ENCODE results near the gene MRS2. TPM values are rescaled to one million over a fixed set of nuclear protein-coding genes. Genes with fewer than 3 reads are reported as not detected.
"Not testable (repeated sequence)": the region's sequence is repeated elsewhere in the genome, so short reads cannot be mapped to it uniquely, and the experiment has no call there.

The MRS2 gene
- total RNA-seq, 1 experiment from 2014 or later: 26.0 TPM

DNA sequence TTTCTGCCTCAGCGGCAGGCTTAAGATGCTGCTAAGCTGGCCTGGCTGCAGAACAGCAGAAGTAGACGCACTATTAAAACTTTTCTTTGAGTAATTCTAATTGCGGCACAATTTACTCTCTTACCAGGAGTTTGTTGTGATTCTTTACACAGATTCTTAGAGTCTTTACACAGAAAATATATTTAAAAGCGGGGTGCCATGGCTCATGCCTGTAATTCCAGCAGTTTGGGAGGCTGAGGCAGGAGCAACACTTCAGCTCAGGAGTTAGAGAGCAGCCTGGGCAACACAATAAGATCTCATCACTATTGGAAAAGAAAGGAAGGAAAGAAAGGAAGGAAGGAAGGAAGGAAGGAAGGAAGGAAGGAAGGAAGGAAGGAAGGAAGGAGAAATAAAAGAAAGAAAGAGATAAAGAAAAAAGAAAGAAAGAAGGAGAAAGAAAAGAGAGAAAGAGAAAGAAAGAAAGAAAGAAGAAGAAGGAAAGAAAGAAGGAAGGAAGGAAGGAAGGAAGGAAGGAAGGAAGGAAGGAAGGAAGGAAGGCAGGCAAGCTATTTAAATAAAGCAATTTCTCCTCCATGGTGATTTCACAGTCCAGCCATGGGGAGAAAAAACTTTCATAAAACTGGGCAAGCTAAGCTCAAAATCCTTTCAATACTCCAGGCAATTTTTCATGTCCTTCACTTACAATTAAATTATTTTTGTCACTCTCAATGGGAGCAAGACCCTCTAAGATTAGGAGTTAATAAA is 21.1 kb upstream of the MRS2 start:
- peaks cover 7% of the 10 kb centered on the region; the same call in 1 of the 2 replicates for H3K4me1 ChIP-seq (ENCODE audit: control insufficient read depth, insufficient read depth, low read length)
- DNase-seq (ENCODE audit: low read depth, low spot score): no peak
- no peaks in the 10 kb centered on the region for H3K36me3 ChIP-seq (ENCODE audit: control insufficient read depth, insufficient read depth, low read length)
- no peak overlapping the region for H3K4me3 ChIP-seq (ENCODE audit: low read depth in 2 of 2, low read length in 2 of 2)
- no peaks in the 10 kb centered on the region for H3K27me3 ChIP-seq (ENCODE audit: control insufficient read depth, insufficient read depth, low read length)
- ChIA-PET POLR2A (no interaction called here), CTCF (interaction anchor here (0.6 to 0.8 kb wide), 2 partner anchors 24 to 99 kb away, joined by 3 read pairs; partner anchors contain the start of gene DCDC2)
- in situ Hi-C loops (cut with HindIII; ENCODE audit: low pct_unique_long_range_greater_than_20kb, low sequenced_read_pairs): no loop called here
- H3K27ac ChIP-seq (ENCODE audit: low read length): no peak overlapping the region
- BruUV-seq (replicated peaks): no TSS peak
- intact Hi-C loops (cut with micrococcal nuclease; ENCODE audit: unreplicated experiment): no loop called here
- H3K9me3 ChIP-seq (ENCODE audit: control insufficient read depth, insufficient read depth, low read depth, low read length): no peaks in the 10 kb centered on the region
- TF ChIP-seq TCF7L2 (IDR thresholded peaks at IDR 0.05; ENCODE audit: low read depth, low read length): no peak
- TF ChIP-seq, protein P1, sequence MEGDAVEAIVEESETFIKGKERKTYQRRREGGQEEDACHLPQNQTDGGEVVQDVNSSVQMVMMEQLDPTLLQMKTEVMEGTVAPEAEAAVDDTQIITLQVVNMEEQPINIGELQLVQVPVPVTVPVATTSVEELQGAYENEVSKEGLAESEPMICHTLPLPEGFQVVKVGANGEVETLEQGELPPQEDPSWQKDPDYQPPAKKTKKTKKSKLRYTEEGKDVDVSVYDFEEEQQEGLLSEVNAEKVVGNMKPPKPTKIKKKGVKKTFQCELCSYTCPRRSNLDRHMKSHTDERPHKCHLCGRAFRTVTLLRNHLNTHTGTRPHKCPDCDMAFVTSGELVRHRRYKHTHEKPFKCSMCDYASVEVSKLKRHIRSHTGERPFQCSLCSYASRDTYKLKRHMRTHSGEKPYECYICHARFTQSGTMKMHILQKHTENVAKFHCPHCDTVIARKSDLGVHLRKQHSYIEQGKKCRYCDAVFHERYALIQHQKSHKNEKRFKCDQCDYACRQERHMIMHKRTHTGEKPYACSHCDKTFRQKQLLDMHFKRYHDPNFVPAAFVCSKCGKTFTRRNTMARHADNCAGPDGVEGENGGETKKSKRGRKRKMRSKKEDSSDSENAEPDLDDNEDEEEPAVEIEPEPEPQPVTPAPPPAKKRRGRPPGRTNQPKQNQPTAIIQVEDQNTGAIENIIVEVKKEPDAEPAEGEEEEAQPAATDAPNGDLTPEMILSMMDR (IDR thresholded peaks at IDR 0.05): no peak
- no peak for TF ChIP-seq POLR2AphosphoS5 (IDR thresholded peaks at IDR 0.05; ENCODE audit: low read depth, low read length)
- TF ChIP-seq, protein P2, sequence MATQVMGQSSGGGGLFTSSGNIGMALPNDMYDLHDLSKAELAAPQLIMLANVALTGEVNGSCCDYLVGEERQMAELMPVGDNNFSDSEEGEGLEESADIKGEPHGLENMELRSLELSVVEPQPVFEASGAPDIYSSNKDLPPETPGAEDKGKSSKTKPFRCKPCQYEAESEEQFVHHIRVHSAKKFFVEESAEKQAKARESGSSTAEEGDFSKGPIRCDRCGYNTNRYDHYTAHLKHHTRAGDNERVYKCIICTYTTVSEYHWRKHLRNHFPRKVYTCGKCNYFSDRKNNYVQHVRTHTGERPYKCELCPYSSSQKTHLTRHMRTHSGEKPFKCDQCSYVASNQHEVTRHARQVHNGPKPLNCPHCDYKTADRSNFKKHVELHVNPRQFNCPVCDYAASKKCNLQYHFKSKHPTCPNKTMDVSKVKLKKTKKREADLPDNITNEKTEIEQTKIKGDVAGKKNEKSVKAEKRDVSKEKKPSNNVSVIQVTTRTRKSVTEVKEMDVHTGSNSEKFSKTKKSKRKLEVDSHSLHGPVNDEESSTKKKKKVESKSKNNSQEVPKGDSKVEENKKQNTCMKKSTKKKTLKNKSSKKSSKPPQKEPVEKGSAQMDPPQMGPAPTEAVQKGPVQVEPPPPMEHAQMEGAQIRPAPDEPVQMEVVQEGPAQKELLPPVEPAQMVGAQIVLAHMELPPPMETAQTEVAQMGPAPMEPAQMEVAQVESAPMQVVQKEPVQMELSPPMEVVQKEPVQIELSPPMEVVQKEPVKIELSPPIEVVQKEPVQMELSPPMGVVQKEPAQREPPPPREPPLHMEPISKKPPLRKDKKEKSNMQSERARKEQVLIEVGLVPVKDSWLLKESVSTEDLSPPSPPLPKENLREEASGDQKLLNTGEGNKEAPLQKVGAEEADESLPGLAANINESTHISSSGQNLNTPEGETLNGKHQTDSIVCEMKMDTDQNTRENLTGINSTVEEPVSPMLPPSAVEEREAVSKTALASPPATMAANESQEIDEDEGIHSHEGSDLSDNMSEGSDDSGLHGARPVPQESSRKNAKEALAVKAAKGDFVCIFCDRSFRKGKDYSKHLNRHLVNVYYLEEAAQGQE (IDR thresholded peaks at IDR 0.05; ENCODE audit: insufficient read depth in 1 of 2, low read depth in 2 of 2, low read length in 1 of 2): no peak
- TF ChIP-seq SIN3A (IDR thresholded peaks at IDR 0.05; ENCODE audit: borderline replicate concordance, insufficient read depth, low read depth, low read length): no peak
- no peak; the same call in 1 of the 2 replicates for ATAC-seq

DNA sequence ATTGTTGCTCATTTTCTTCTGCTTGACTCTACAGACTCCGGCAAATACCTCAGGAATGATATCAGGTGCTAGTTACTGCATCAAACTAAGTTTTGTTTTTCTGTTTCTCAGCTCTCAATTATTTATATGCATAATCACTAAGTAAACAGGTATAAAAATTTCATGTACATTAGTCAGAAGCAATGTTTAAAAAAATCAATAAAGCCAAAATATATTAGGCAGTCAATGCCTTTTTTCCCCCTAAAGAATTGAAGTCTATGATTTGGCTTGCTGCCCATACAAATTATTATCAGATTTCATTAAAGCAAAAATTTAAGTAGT is 20.6 kb upstream of the MRS2 start:
- in situ Hi-C loops (cut with HindIII; ENCODE audit: low pct_unique_long_range_greater_than_20kb, low sequenced_read_pairs): no loop called here
- Histone ChIP-seq H3K27ac (ENCODE audit: low read length) (no peak overlapping the region), H3K9me3 (ENCODE audit: control insufficient read depth, insufficient read depth, low read depth, low read length) (no peaks in the 10 kb centered on the region), H3K27me3 (ENCODE audit: control insufficient read depth, insufficient read depth, low read length) (no peaks in the 10 kb centered on the region), H3K4me1 (ENCODE audit: control insufficient read depth, insufficient read depth, low read length) (peaks cover 7% of the 10 kb centered on the region; the same call in 1 of the 2 replicates), H3K4me3 (ENCODE audit: low read depth in 2 of 2, low read length in 2 of 2) (no peak overlapping the region), H3K36me3 (ENCODE audit: control insufficient read depth, insufficient read depth, low read length) (no peaks in the 10 kb centered on the region)
- DNase-seq (ENCODE audit: low read depth, low spot score) (no peak), ATAC-seq (peak; percentile 76)
- ChIA-PET POLR2A (no interaction called here), CTCF (interaction anchor here (0.6 kb wide), 1 partner anchor 25 kb away, joined by 3 read pairs; the partner anchor contains the start of gene DCDC2)
- TF ChIP-seq, protein P2 (IDR thresholded peaks at IDR 0.05; ENCODE audit: insufficient read depth in 1 of 2, low read depth in 2 of 2, low read length in 1 of 2): no peak
- no peak for TF ChIP-seq TCF7L2 (IDR thresholded peaks at IDR 0.05; ENCODE audit: low read depth, low read length)
- TF ChIP-seq, protein P1 (IDR thresholded peaks at IDR 0.05): no peak
- no peak for TF ChIP-seq SIN3A (IDR thresholded peaks at IDR 0.05; ENCODE audit: borderline replicate concordance, insufficient read depth, low read depth, low read length)
- TF ChIP-seq POLR2AphosphoS5 (IDR thresholded peaks at IDR 0.05; ENCODE audit: low read depth, low read length): no peak
- BruUV-seq (replicated peaks): no TSS peak
- intact Hi-C loops (cut with micrococcal nuclease; ENCODE audit: unreplicated experiment): no loop called here

DNA sequence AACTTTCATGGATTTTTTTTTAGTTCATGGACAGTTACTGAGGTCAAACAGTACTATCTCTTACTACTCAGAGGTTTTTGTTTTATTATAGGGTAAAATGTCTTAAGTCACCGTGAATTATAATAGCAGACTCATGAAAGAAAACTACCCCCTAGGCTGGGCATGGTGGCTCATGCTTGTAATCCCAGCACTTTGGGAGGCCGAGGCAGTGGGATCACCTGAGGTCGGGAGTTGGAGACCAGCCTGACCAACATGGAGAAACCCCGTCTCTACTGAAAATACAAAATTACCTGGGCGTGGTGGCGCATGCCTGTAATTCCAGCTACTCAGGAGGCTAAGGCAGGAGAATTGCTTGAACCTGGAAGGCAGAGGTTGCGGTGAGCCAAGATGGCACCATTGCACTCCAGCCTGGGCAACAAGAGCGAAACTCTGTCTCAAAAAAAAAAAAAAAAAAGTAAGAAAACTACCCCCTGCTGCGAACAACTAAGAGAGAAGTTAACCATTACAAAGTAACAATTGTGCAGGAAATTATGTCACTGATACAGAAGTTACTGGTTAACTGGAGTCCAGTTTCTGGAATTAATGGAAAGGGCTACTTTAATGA is 19.7 kb upstream of the MRS2 start:
- H3K27me3 ChIP-seq (ENCODE audit: control insufficient read depth, insufficient read depth, low read length); BruUV-seq (replicated peaks); intact Hi-C loops (cut with micrococcal nuclease; ENCODE audit: unreplicated experiment); H3K36me3 ChIP-seq (ENCODE audit: control insufficient read depth, insufficient read depth, low read length); in situ Hi-C loops (cut with HindIII; ENCODE audit: low pct_unique_long_range_greater_than_20kb, low sequenced_read_pairs); CTCF ChIA-PET; DNase-seq (ENCODE audit: low read depth, low spot score); H3K27ac ChIP-seq (ENCODE audit: low read length); H3K4me1 ChIP-seq (ENCODE audit: control insufficient read depth, insufficient read depth, low read length); ATAC-seq; H3K4me3 ChIP-seq (ENCODE audit: low read depth in 2 of 2, low read length in 2 of 2); POLR2A ChIA-PET; H3K9me3 ChIP-seq (ENCODE audit: control insufficient read depth, insufficient read depth, low read depth, low read length): not testable (repeated sequence)
